Prostate gland (tissue), 2 donors: ENCODE measurements around the gene ABCA6. TPM values are rescaled to one million over a fixed set of nuclear protein-coding genes. Genes with fewer than 3 reads are reported as not detected.

Source experiments
- DNase-seq: peaks from one replicate; pipeline ENCODE4 v3.0.0-alpha.2; 2019; ENCODE audit warnings: low spot score
- H3K27ac ChIP-seq, 2 donors: fragments of 200-600 bp; sonication (generic); 2 replicates each; pipeline ENCODE4 v1.5.1; 2017 to 2019
- H3K27me3 ChIP-seq: fragments of 200-600 bp; sonication (generic); replicated peaks from 2 replicates; pipeline ENCODE4 v1.5.1; 2019; ENCODE audit not compliant: insufficient read depth
- H3K36me3 ChIP-seq, 2 donors: fragments of 200-600 bp; sonication (generic); 1 replicate in 1 of 2; 2 replicates in 1 of 2; pipeline versions ENCODE4 v1.5.1 to v1.8.1; 2017 to 2019
- H3K4me1 ChIP-seq: fragments of 200-600 bp; sonication (generic); replicated peaks from 2 replicates; pipeline ENCODE4 v1.5.1; 2019
- H3K4me3 ChIP-seq, 2 donors: fragments of 200-600 bp; sonication (generic); 2 replicates each; pipeline ENCODE4 v1.5.1; 2017 to 2019
- H3K9me3 ChIP-seq: fragments of 200-600 bp; sonication (generic); 2 replicates; pipeline ENCODE4 v1.5.1; 2017
- CTCF ChIP-seq, 4 experiments: fragments of 200-600 bp in 2 of 4; fragments of 450-650 bp in 2 of 4; sonication (generic) in 2 of 4; IDR thresholded peaks; 1 replicate in 3 of 4; 2 replicates in 1 of 4; pipeline ENCODE4 v1.5.1; 2016 to 2019; ENCODE audit warnings: antibody characterized with exemption in 4 of 4, mild to moderate bottlenecking in 2 of 4, moderate library complexity in 2 of 4
- POLR2A ChIP-seq: fragments of 450-650 bp; IDR thresholded peaks from one replicate; pipeline ENCODE4 v1.6.1; 2016; ENCODE audit warnings: antibody characterized with exemption, mild to moderate bottlenecking
- POLR2AphosphoS5 ChIP-seq: sonication (generic); formaldehyde crosslinking; IDR thresholded peaks from one replicate; pipeline ENCODE4 v1.6.1; 2017; ENCODE audit warnings: antibody characterized with exemption
- WGBS: methylation state at CpG from one replicate; pipeline ENCODE4 v1.1.5; 2018; 5-methylcytosine and 5-hydroxymethylcytosine counted together
- intact Hi-C: fragments of 100-400 bp; cut with DNase I; formaldehyde crosslinking; loops from one replicate; pipeline ENCODE4 v1.14.2; 2022
- microRNA-seq: library from miRNA; unstranded; fragments of <30 nt; microRNA quantifications from one replicate; pipeline ENCODE4, GENCODE V29; 2016
- small RNA-seq, 2 donors: library from RNA; depleted of rRNA; stranded (forward); fragments of <200 nt; gene quantifications; one replicate each; pipeline ENCODE3, GENCODE V24; 2016
- total RNA-seq, 2 donors: library from RNA; depleted of rRNA; stranded (reverse); fragments of >200 nt; gene quantifications; one replicate each; pipeline ENCODE4 v1.1.0, GENCODE V29; 2016

Gene ABCA6
- total RNA-seq, 2 donors from 2014 or later, result 3.2 to 10.1 TPM

- Histone ChIP-seq H3K27me3 (no peaks in the 10 kb centered on the region), H3K36me3 (no peaks in the 10 kb centered on the region), H3K9me3 (no peaks in the 10 kb centered on the region), H3K4me3 (no peak overlapping the region), H3K4me1 (no peaks in the 10 kb centered on the region), H3K27ac (no peak overlapping the region)
- intact Hi-C loops, result no loop called here
- DNase-seq, result no peak
- 94% methylated on average over 6 of the region's 6 CpGs for WGBS
- TF ChIP-seq CTCF (IDR thresholded peaks at IDR 0.05), result no peak
- TF ChIP-seq POLR2AphosphoS5, result no peak
- no peak for TF ChIP-seq POLR2A
These were observed 98.5 kb downstream of the ABCA6 start for GRCh38 chr17:69043098-69043734.

GRCh38 chr17:69042308-69042707, 99.4 kb downstream of the ABCA6 start:
- no peaks in the 10 kb centered on the region for H3K27me3 ChIP-seq
- TF ChIP-seq POLR2A (no peak), POLR2AphosphoS5 (no peak), CTCF (IDR thresholded peaks at IDR 0.05) (no peak)
- DNase-seq, result no peak
- H3K36me3 ChIP-seq, result no peaks in the 10 kb centered on the region
- no peaks in the 10 kb centered on the region for H3K9me3 ChIP-seq
- H3K4me3 ChIP-seq, result no peak overlapping the region
- WGBS, result 81% methylated on average over 5 of the region's 5 CpGs
- intact Hi-C loops, result no loop called here
- H3K27ac ChIP-seq, result no peak overlapping the region
- no peaks in the 10 kb centered on the region for H3K4me1 ChIP-seq

GRCh38 chr17:69031839-69032238, 109.9 kb downstream of the ABCA6 start:
- WGBS, result 89% methylated on average over 3 of the region's 3 CpGs
- no peak for DNase-seq

GRCh38 chr17:69030169-69030568, 111.5 kb downstream of the ABCA6 start:
- WGBS, result 79% methylated on average over 1 of the region's 1 CpG
- intact Hi-C loops, result no loop called here

More at GRCh38 chr17:69031839-69032238, 109.9 kb downstream of the ABCA6 start:
- Histone ChIP-seq H3K27me3 (no peaks in the 10 kb centered on the region), H3K36me3 (no peaks in the 10 kb centered on the region), H3K4me1 (no peaks in the 10 kb centered on the region), H3K27ac (no peak overlapping the region), H3K9me3 (no peaks in the 10 kb centered on the region), H3K4me3 (no peak overlapping the region)
- intact Hi-C loops, result no loop called here
- no peak for TF ChIP-seq POLR2AphosphoS5

More at GRCh38 chr17:69030169-69030568, 111.5 kb downstream of the ABCA6 start:
- Histone ChIP-seq H3K9me3 (no peaks in the 10 kb centered on the region), H3K36me3 (no peaks in the 10 kb centered on the region), H3K4me3 (no peak overlapping the region), H3K27me3 (no peaks in the 10 kb centered on the region), H3K27ac (no peak overlapping the region), H3K4me1 (no peaks in the 10 kb centered on the region)
- no peak for DNase-seq
- TF ChIP-seq CTCF (IDR thresholded peaks at IDR 0.05) (no peak), POLR2A (no peak), POLR2AphosphoS5 (no peak)

Small RNA genes within 50 kb of the gene (microRNA-seq; reads per million reads assigned to microRNA genes)
- gene MIR4524A (not detected), gene MIR4524B (not detected)

Small RNA genes within 50 kb of the gene (small RNA-seq; reads per million reads assigned to genes)
- 0 reads per million in 2 donors for gene MIR4524B

Other genes starting within 250 kb of the ABCA6 start
- gene ABCA8, start 186.5 kb downstream of the ABCA6 start, total RNA-seq, result 100 to 1,000 TPM in 1 of 2 donors, 1 to 10 TPM in 1; 7.8 to 111 TPM
- 1 to 10 TPM in 1 of 2 donors, under 1 TPM in 1; 0.41 to 5.6 TPM for gene ABCA9, start 81.0 kb downstream of the ABCA6 start, total RNA-seq
- 1 to 10 TPM in 1 of 2 donors, under 1 TPM in 1; 0.59 to 6.6 TPM for gene ABCA10, start 86.9 kb upstream of the ABCA6 start, total RNA-seq
- gene ABCA5, start 185.2 kb upstream of the ABCA6 start, total RNA-seq, result 10 to 100 TPM; 31.0 to 31.3 TPM